HEK293 (cell line): ENCODE measurements around the gene THBS3.

ENCODE experiments used
- CTCF ChIA-PET: fragments of 350-600 bp; formaldehyde crosslinking; extraction: SDS; loops from one replicate; lab custom pipeline; 2021; ENCODE audit warnings: antibody characterized with exemption; lab: Yijun Ruan, JAX
- POLR2A ChIA-PET: fragments of 300-600 bp; formaldehyde crosslinking; extraction: SDS; loops from one replicate; lab custom pipeline; 2020; ENCODE audit warnings: antibody characterized with exemption, inconsistent platforms; lab: Yijun Ruan, JAX
- H3K27ac ChIP-seq: fragments of 200-500 bp; sonication (Bioruptor generic); 2 replicates; pipeline ENCODE4 v1.5.1; 2014; ENCODE audit warnings: low read depth, low read length, control low read depth, inconsistent platforms; ENCODE audit errors: extremely low read depth
- H3K36me3 ChIP-seq, 2 experiments: fragments of 200-500 bp in 1 of 2; sonication (Bioruptor generic) in 1 of 2; 1 replicate in 1 of 2; 2 replicates in 1 of 2; pipeline ENCODE4 v1.5.1; 2014 to 2017; ENCODE audit warnings: inconsistent platforms in 2 of 2, low read length in 2 of 2; ENCODE audit not compliant: control insufficient read depth in 2 of 2, insufficient read depth in 1 of 2
- H3K4me1 ChIP-seq: fragments of 200-500 bp; sonication (Bioruptor generic); 2 replicates; pipeline ENCODE4 v1.5.1; 2014; ENCODE audit warnings: mild to moderate bottlenecking, low read length, inconsistent platforms; ENCODE audit not compliant: control insufficient read depth, insufficient read depth
- H3K4me3 ChIP-seq: 2 replicates; pipeline ENCODE4 v1.5.1; 2011; ENCODE audit warnings: low read depth, mild to moderate bottlenecking, control low read depth, low read length, moderate library complexity
- H3K9me3 ChIP-seq: fragments of 200-500 bp; sonication (Bioruptor generic); 2 replicates; pipeline ENCODE4 v1.5.1; 2014; ENCODE audit warnings: low read depth, low read length, inconsistent platforms; ENCODE audit not compliant: control insufficient read depth, insufficient read depth
- BCL11A ChIP-seq: fragments of 450-650 bp; formaldehyde crosslinking; IDR thresholded peaks from 2 replicates; pipeline ENCODE4 v1.5.1; 2016; ENCODE audit warnings: low read depth, missing biosample characterization, missing genetic modification characterization
- ELK4 ChIP-seq: IDR thresholded peaks from 2 replicates; pipeline ENCODE4 v1.6.1; 2011; ENCODE audit warnings: mild to moderate bottlenecking, low read depth, low read length, borderline replicate concordance
- HIC1 ChIP-seq: fragments of 450-650 bp; formaldehyde crosslinking; IDR thresholded peaks from 2 replicates; pipeline ENCODE4 v1.5.1; 2016; ENCODE audit warnings: missing biosample characterization, missing genetic modification characterization
- KLF1 ChIP-seq: fragments of 450-650 bp; formaldehyde crosslinking; IDR thresholded peaks from 2 replicates; pipeline ENCODE4 v1.5.1; 2016; ENCODE audit warnings: missing biosample characterization, missing genetic modification characterization
- KLF10 ChIP-seq: fragments of 450-650 bp; IDR thresholded peaks from 2 replicates; pipeline ENCODE4 v1.5.1; 2018; ENCODE audit warnings: missing biosample characterization, mild to moderate bottlenecking, missing genetic modification characterization
- KLF9 ChIP-seq: fragments of 450-650 bp; formaldehyde crosslinking; IDR thresholded peaks from 2 replicates; pipeline ENCODE4 v1.5.1; 2016; ENCODE audit warnings: missing biosample characterization, missing genetic modification characterization, low read depth
- SCRT1 ChIP-seq: fragments of 450-650 bp; formaldehyde crosslinking; IDR thresholded peaks from 2 replicates; pipeline ENCODE4 v1.5.1; 2016; ENCODE audit warnings: missing biosample characterization, missing genetic modification characterization, borderline replicate concordance
- ZBTB17 ChIP-seq: fragments of 450-650 bp; formaldehyde crosslinking; IDR thresholded peaks from 2 replicates; pipeline ENCODE4 v1.5.1; 2016; ENCODE audit warnings: missing biosample characterization, missing genetic modification characterization
- ZBTB20 ChIP-seq: fragments of 450-650 bp; formaldehyde crosslinking; IDR thresholded peaks from 2 replicates; pipeline ENCODE4 v1.5.1; 2016; ENCODE audit warnings: missing biosample characterization, missing genetic modification characterization
- ZBTB44 ChIP-seq: fragments of 450-650 bp; IDR thresholded peaks from 2 replicates; pipeline ENCODE4 v1.5.1; 2018; ENCODE audit warnings: missing biosample characterization, mild to moderate bottlenecking, missing genetic modification characterization
- ZIC2 ChIP-seq: fragments of 450-650 bp; formaldehyde crosslinking; IDR thresholded peaks from 2 replicates; pipeline ENCODE4 v1.5.1; 2016; ENCODE audit warnings: missing biosample characterization, missing genetic modification characterization
- ZNF114 ChIP-seq: fragments of 450-650 bp; formaldehyde crosslinking; IDR thresholded peaks from 2 replicates; pipeline ENCODE4 v1.5.0; 2017; ENCODE audit warnings: missing biosample characterization, missing genetic modification characterization
- ZNF138 ChIP-seq: fragments of 450-650 bp; formaldehyde crosslinking; IDR thresholded peaks from 2 replicates; pipeline ENCODE4 v1.5.1; 2016; ENCODE audit warnings: missing biosample characterization, missing genetic modification characterization, borderline replicate concordance
- ZNF169 ChIP-seq: fragments of 450-650 bp; formaldehyde crosslinking; IDR thresholded peaks from 2 replicates; pipeline ENCODE4 v1.5.1; 2016; ENCODE audit warnings: missing biosample characterization, missing genetic modification characterization
- ZNF341 ChIP-seq: fragments of 450-650 bp; formaldehyde crosslinking; IDR thresholded peaks from 2 replicates; pipeline ENCODE4; 2016; ENCODE audit warnings: low read depth, missing biosample characterization, missing genetic modification characterization
- ZNF350 ChIP-seq: fragments of 450-650 bp; formaldehyde crosslinking; IDR thresholded peaks from 2 replicates; pipeline ENCODE4 v1.5.0; 2017; ENCODE audit warnings: missing biosample characterization, mild to moderate bottlenecking, missing genetic modification characterization
- ZNF366 ChIP-seq: fragments of 450-650 bp; formaldehyde crosslinking; conservative IDR thresholded peaks from 2 replicates; pipeline ENCODE4 v1.5.1; 2016; ENCODE audit warnings: missing biosample characterization, missing genetic modification characterization
- ZNF529 ChIP-seq: fragments of 450-650 bp; formaldehyde crosslinking; IDR thresholded peaks from 2 replicates; pipeline ENCODE4 v1.5.1; 2017; ENCODE audit warnings: missing genetic modification characterization, missing biosample characterization; ENCODE audit not compliant: insufficient replicate concordance
- ZNF596 ChIP-seq: fragments of 450-650 bp; IDR thresholded peaks from 2 replicates; pipeline ENCODE4 v1.5.0; 2018; ENCODE audit warnings: missing biosample characterization, mild to moderate bottlenecking, missing genetic modification characterization, moderate library complexity
- ZNF629 ChIP-seq: fragments of 450-650 bp; formaldehyde crosslinking; IDR thresholded peaks from 2 replicates; pipeline ENCODE4 v1.5.1; 2017; ENCODE audit warnings: missing biosample characterization, missing genetic modification characterization
- ZNF639 ChIP-seq: fragments of 450-650 bp; formaldehyde crosslinking; IDR thresholded peaks from 2 replicates; pipeline ENCODE4 v1.5.1; 2016; ENCODE audit warnings: missing biosample characterization, missing genetic modification characterization
- ZNF660 ChIP-seq: fragments of 450-650 bp; IDR thresholded peaks from 2 replicates; pipeline ENCODE4 v1.5.1; 2018; ENCODE audit warnings: missing biosample characterization, mild to moderate bottlenecking, missing genetic modification characterization
- ZNF692 ChIP-seq: fragments of 450-650 bp; formaldehyde crosslinking; IDR thresholded peaks from 2 replicates; pipeline ENCODE4 v1.5.1; 2016; ENCODE audit warnings: missing biosample characterization, missing genetic modification characterization

THBS3 gene

GRCh38 chr1:155254228-155254713 is 46.6 kb upstream of the THBS3 start:
- Histone ChIP-seq H3K4me1 (no peaks in the 10 kb centered on the region), H3K27ac (peak overlapping the region; percentile 72; the same call in 1 of the 2 replicates), H3K36me3 (peaks cover 6 to 54% of the 10 kb centered on the region in 2 experiments; a peak in 2 of 3 replicates), H3K9me3 (no peaks in the 10 kb centered on the region), H3K4me3 (peak overlapping the region; percentile 73)
- ChIA-PET POLR2A (interaction anchor here (0.9 to 3.7 kb wide), 5 partner anchors 10 to 61 kb away, joined by 3 to 28 read pairs (median 3); partner anchors contain the start of genes CLK2 and FDPS), CTCF (interaction anchor here (1.2 kb wide), 1 partner anchor 12 kb away, joined by 3 read pairs; no protein-coding TSS in a partner anchor)
- TF ChIP-seq ZNF639 (tag by site-specific recombination) (no peak), KLF9 (tag by site-specific recombination) (peak; percentile 23; the same call in 1 of the 2 replicates), ZNF341 (tag by site-specific recombination) (peak; percentile 96), KLF10 (tag by site-specific recombination) (no peak), ELK4 (no peak), ZNF366 (tag by site-specific recombination) (no peak), KLF1 (tag by site-specific recombination) (peak; percentile 87), ZBTB20 (tag by site-specific recombination) (peak; percentile 9; the same call in 1 of the 2 replicates), ZNF629 (no peak), ZNF596 (tag by site-specific recombination) (no peak), ZNF529 (tag by site-specific recombination) (no peak), HIC1 (peak; percentile 85), ZNF138 (no peak), BCL11A (tag by site-specific recombination) (no peak), ZNF692 (peak; percentile 20; the same call in 1 of the 2 replicates), ZNF350 (tag by site-specific recombination) (no peak), ZNF169 (tag by site-specific recombination) (no peak), SCRT1 (tag by site-specific recombination) (no peak), ZIC2 (tag by site-specific recombination) (peak; percentile 23), ZNF114 (tag by site-specific recombination) (no peak), ZBTB44 (no peak), ZBTB17 (peak; percentile 7; the same call in 1 of the 2 replicates), ZNF660 (tag by site-specific recombination) (no peak)
